ENCODE data around the gene CPN2. TPM values are rescaled to one million over a fixed set of nuclear protein-coding genes. Genes with fewer than 3 reads are reported as not detected.

The CPN2 gene
- total RNA-seq, 1 donor, result not detected

DNA sequence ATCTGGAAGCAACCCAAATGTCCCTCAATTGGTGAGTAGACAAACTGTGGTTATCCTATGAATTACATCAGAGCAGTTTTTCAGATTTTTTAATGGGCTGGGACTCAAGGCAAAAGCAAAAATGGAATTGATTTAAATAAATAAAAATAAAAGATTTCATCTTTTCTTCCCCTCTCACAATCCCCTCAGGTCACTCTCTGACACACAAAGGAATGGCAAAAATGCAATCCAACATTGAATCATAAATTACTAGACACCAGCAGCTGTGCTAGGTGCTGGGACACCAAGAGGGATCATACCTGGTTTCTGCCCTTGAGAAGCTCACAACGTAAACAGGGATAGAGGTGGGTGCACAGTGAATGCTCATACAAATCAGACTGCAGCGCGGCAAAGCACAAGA is 58.8 kb downstream of the CPN2 start:
- DNase-seq (ENCODE audit: low read depth), result no peak
- TF ChIP-seq, protein P1, sequence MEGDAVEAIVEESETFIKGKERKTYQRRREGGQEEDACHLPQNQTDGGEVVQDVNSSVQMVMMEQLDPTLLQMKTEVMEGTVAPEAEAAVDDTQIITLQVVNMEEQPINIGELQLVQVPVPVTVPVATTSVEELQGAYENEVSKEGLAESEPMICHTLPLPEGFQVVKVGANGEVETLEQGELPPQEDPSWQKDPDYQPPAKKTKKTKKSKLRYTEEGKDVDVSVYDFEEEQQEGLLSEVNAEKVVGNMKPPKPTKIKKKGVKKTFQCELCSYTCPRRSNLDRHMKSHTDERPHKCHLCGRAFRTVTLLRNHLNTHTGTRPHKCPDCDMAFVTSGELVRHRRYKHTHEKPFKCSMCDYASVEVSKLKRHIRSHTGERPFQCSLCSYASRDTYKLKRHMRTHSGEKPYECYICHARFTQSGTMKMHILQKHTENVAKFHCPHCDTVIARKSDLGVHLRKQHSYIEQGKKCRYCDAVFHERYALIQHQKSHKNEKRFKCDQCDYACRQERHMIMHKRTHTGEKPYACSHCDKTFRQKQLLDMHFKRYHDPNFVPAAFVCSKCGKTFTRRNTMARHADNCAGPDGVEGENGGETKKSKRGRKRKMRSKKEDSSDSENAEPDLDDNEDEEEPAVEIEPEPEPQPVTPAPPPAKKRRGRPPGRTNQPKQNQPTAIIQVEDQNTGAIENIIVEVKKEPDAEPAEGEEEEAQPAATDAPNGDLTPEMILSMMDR (IDR thresholded peaks at IDR 0.05; ENCODE audit: insufficient read depth, low read length), result no peak
- H3K4me3 ChIP-seq (ENCODE audit: low read depth, low read length), result no peak overlapping the region

Other genes with a start within 250 kb of the CPN2 start
- gene HES1, start 215.2 kb downstream of the CPN2 start, total RNA-seq (ENCODE audit: low replicate concordance), result 0.81 and 3.4 TPM in 2 replicates
- 0.25 and 10.0 TPM in 2 replicates for gene LRRC15, start 18.4 kb upstream of the CPN2 start, total RNA-seq (ENCODE audit: low replicate concordance)
- 0.09 and 0.49 TPM in 2 replicates for gene GP5, start 47.9 kb upstream of the CPN2 start, total RNA-seq (ENCODE audit: low replicate concordance)
- gene ATP13A3, start 135.7 kb upstream of the CPN2 start, total RNA-seq (ENCODE audit: low replicate concordance), result 448 and 494 TPM in 2 replicates

Measured in fibroblast of the aortic adventitia (primary cell).